ENCODE data around the gene EPB41L3. TPM values are rescaled to one million over a fixed set of nuclear protein-coding genes. Genes with fewer than 3 reads are reported as not detected.

Gene EPB41L3
- total RNA-seq, 2 donors from 2014 or later = 37.4 to 77.2 TPM

DNA sequence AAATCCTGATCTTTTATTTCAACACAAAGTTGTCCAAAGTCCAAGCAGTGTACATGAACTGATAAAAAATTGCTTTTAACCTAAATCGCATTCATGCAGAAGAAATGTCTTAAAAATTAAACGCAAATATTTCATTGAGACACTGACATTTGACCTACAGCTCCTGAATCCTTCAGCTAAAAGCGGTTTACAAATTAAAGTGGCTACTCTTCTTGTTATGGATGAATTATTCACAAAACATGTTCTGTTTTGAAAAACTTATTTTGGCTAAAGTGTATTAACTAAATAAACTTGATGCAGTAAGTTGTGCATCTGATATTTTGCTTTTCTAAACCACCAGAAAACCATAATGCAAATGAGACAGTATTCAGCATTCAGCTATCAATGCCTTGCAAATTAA, 2.2 kb downstream of the EPB41L3 start:
- ATAC-seq (ENCODE audit: insufficient number of reproducible peaks, low FRiP score, low read depth) (no peak), DNase-seq (ENCODE audit: low spot score) (no peak)
- no peak overlapping the region for H3K27ac ChIP-seq

DNA sequence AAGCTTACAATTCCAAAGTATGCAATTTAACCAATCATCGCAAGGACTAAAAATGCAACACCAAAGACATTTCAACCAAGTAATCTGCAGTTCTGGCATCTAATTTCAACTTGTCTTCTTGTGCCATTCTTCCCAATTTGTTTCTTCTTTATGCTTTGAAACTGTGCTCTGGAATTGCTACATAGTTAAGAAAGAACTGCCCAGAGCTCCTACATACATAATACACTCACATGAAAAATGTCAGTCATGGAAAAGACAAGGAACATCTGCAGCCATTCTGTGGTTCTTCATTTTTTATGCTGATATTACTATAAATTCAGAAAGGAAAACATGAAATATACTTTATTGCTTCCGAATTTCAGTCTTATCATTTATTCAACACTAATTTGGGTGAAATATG, 4.4 kb downstream of the EPB41L3 start:
- H3K36me3 ChIP-seq = no peaks in the 10 kb centered on the region

More for the DNA sequence above, 2.2 kb downstream of the EPB41L3 start:
- TF ChIP-seq, protein P1, sequence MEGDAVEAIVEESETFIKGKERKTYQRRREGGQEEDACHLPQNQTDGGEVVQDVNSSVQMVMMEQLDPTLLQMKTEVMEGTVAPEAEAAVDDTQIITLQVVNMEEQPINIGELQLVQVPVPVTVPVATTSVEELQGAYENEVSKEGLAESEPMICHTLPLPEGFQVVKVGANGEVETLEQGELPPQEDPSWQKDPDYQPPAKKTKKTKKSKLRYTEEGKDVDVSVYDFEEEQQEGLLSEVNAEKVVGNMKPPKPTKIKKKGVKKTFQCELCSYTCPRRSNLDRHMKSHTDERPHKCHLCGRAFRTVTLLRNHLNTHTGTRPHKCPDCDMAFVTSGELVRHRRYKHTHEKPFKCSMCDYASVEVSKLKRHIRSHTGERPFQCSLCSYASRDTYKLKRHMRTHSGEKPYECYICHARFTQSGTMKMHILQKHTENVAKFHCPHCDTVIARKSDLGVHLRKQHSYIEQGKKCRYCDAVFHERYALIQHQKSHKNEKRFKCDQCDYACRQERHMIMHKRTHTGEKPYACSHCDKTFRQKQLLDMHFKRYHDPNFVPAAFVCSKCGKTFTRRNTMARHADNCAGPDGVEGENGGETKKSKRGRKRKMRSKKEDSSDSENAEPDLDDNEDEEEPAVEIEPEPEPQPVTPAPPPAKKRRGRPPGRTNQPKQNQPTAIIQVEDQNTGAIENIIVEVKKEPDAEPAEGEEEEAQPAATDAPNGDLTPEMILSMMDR (IDR thresholded peaks at IDR 0.05) = no peak
- H3K4me1 ChIP-seq (ENCODE audit: control insufficient read depth in 1 of 2, low read depth in 2 of 2) = no peaks in the 10 kb centered on the region
- H3K36me3 ChIP-seq = no peaks in the 10 kb centered on the region
- no peaks in the 10 kb centered on the region for H3K9me3 ChIP-seq
- H3K27me3 ChIP-seq (replicated peaks; ENCODE audit: insufficient read depth) = no peaks in the 10 kb centered on the region
- no peak overlapping the region for H3K4me3 ChIP-seq

DNA sequence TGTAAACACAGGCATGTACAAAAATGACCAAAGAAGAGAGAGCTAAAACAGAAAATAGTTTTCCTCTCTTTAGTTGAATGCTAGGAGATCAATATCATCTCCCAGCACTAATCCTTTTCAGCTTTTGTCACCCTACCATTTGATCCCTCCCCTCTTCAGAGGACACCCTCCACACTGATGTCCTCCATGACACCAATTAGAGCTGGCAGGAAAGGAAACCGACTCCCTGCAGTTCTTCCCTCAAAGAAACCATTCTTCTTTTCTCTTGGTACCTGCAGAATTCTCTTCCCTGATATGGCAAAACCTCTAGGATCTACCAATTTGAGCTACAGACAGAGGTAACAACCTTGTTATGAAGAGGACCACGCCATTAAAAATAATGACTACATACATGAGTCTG, 5.3 kb downstream of the EPB41L3 start:
- H3K9me3 ChIP-seq = no peaks in the 10 kb centered on the region
- H3K36me3 ChIP-seq = no peaks in the 10 kb centered on the region
- DNase-seq (ENCODE audit: low spot score) (no peak), ATAC-seq (ENCODE audit: insufficient number of reproducible peaks, low FRiP score, low read depth) (no peak)
- no peaks in the 10 kb centered on the region for H3K27me3 ChIP-seq (replicated peaks; ENCODE audit: insufficient read depth)
- no peak overlapping the region for H3K27ac ChIP-seq
- no peaks in the 10 kb centered on the region for H3K4me1 ChIP-seq (ENCODE audit: control insufficient read depth in 1 of 2, low read depth in 2 of 2)
- TF ChIP-seq, protein P1 (IDR thresholded peaks at IDR 0.05) = no peak
- H3K4me3 ChIP-seq = no peak overlapping the region

More for the DNA sequence above, 4.4 kb downstream of the EPB41L3 start:
- no peaks in the 10 kb centered on the region for H3K9me3 ChIP-seq
- no peak for DNase-seq (ENCODE audit: low spot score)
- H3K4me3 ChIP-seq = no peak overlapping the region
- H3K27ac ChIP-seq = no peak overlapping the region
- TF ChIP-seq, protein P1 (IDR thresholded peaks at IDR 0.05) = no peak
- no peaks in the 10 kb centered on the region for H3K4me1 ChIP-seq (ENCODE audit: control insufficient read depth in 1 of 2, low read depth in 2 of 2)
- ATAC-seq (ENCODE audit: insufficient number of reproducible peaks, low FRiP score, low read depth) = no peak
- no peaks in the 10 kb centered on the region for H3K27me3 ChIP-seq (replicated peaks; ENCODE audit: insufficient read depth)

DNA sequence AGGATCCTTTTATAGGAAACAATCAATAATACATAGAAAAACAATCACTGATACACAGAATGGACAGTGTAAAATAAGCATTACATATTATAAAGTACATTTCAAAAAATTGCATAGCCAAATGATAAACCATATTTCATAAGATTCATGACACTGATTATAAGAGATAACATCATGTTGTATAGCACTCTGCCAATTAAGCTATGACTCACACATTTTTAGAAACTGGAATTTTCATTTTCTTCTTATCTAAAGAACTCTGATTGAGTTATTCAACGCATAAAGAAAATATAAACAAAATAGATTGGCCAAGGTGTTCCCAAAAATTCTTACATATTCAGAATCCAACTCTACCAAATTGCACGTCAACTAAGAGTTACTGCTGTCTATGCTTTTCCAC, 5.9 kb downstream of the EPB41L3 start:
- Histone ChIP-seq H3K27ac (no peak overlapping the region), H3K4me3 (no peak overlapping the region), H3K36me3 (no peaks in the 10 kb centered on the region), H3K9me3 (no peaks in the 10 kb centered on the region), H3K4me1 (ENCODE audit: control insufficient read depth in 1 of 2, low read depth in 2 of 2) (no peaks in the 10 kb centered on the region), H3K27me3 (replicated peaks; ENCODE audit: insufficient read depth) (no peaks in the 10 kb centered on the region)
- DNase-seq (ENCODE audit: low spot score) (no peak), ATAC-seq (ENCODE audit: insufficient number of reproducible peaks, low FRiP score, low read depth) (no peak)
- TF ChIP-seq, protein P1 (IDR thresholded peaks at IDR 0.05) = no peak

DNA sequence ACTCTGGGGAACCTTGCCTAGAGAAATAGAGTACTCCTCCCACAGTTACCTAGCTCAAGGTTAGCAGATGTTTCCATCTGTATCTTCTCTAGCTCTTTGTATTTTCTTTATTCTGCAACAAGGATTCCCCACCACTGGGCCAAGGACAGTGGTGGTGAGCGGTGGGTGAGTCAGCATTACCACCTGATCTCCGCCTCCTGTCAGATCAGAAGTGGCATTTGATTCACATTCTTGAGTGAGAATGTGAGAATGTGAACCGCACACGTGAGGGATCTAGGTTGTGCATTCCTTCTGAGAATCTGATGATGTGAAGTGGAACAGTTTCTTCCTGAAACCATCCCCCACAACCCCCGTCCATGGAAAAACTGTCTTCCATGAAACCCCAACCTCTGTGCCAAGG, 9.0 kb downstream of the EPB41L3 start:
- no peak for DNase-seq (ENCODE audit: low spot score)

More for the DNA sequence above, 9.0 kb downstream of the EPB41L3 start:
- H3K4me3 ChIP-seq = no peak overlapping the region
- no peak overlapping the region for H3K27ac ChIP-seq
- no peaks in the 10 kb centered on the region for H3K36me3 ChIP-seq
- TF ChIP-seq, protein P1 (IDR thresholded peaks at IDR 0.05) = no peak
- no peaks in the 10 kb centered on the region for H3K9me3 ChIP-seq
- ATAC-seq (ENCODE audit: insufficient number of reproducible peaks, low FRiP score, low read depth) = no peak
- H3K27me3 ChIP-seq (replicated peaks; ENCODE audit: insufficient read depth) = no peaks in the 10 kb centered on the region
- no peaks in the 10 kb centered on the region for H3K4me1 ChIP-seq (ENCODE audit: control insufficient read depth in 1 of 2, low read depth in 2 of 2)

Measured in thoracic aorta (tissue), 2 donors.